DOHH2 (cell line): ENCODE measurements around the gene KRT31.

Experiments
- H3F3A ChIP-seq: fragments of 200-600 bp; sonication (generic), shearing (Covaris generic); 2 replicates; pipeline ENCODE4 v1.6.0; 2016; ENCODE audit warnings: antibody characterized with exemption, mild to moderate bottlenecking; ENCODE audit not compliant: control insufficient read depth, insufficient read depth
- H3K27ac ChIP-seq: fragments of 200-600 bp; sonication (generic); 2 replicates; pipeline ENCODE4 v1.5.1; 2014; ENCODE audit warnings: low read depth, mild to moderate bottlenecking, low read length, moderate library complexity
- H3K27me3 ChIP-seq: fragments of 200-600 bp; sonication (generic); 2 replicates; pipeline ENCODE4 v1.6.1; 2014; ENCODE audit warnings: mild to moderate bottlenecking, low read length, mixed read lengths; ENCODE audit not compliant: control insufficient read depth
- H3K36me3 ChIP-seq: fragments of 200-600 bp; sonication (generic); 2 replicates; pipeline ENCODE4 v1.6.1; 2014; ENCODE audit warnings: mild to moderate bottlenecking, low read length, moderate library complexity, mixed read lengths; ENCODE audit not compliant: control insufficient read depth
- H3K4me1 ChIP-seq: fragments of 200-600 bp; sonication (generic); 2 replicates; pipeline ENCODE4 v1.6.1; 2014; ENCODE audit warnings: mild to moderate bottlenecking, low read length, mixed read lengths; ENCODE audit not compliant: control insufficient read depth
- H3K4me2 ChIP-seq: fragments of 200-600 bp; sonication (generic); 2 replicates; pipeline ENCODE4 v1.6.0; 2014; ENCODE audit warnings: mild to moderate bottlenecking, low read length, moderate library complexity
- H3K4me3 ChIP-seq: fragments of 200-600 bp; sonication (generic); 2 replicates; pipeline ENCODE4 v1.5.1; 2014; ENCODE audit warnings: mild to moderate bottlenecking, low read length, mixed read lengths
- H3K79me2 ChIP-seq: fragments of 200-600 bp; sonication (generic); 2 replicates; pipeline ENCODE4 v1.6.1; 2014; ENCODE audit warnings: mild to moderate bottlenecking, low read length, mixed read lengths; ENCODE audit not compliant: control insufficient read depth
- H3K9me2 ChIP-seq: fragments of 200-600 bp; sonication (generic); replicated peaks from 2 replicates; pipeline ENCODE4 v1.6.1; 2014; ENCODE audit warnings: mild to moderate bottlenecking, low read length, mixed read lengths; ENCODE audit not compliant: control insufficient read depth
- H3K9me3 ChIP-seq: fragments of 200-600 bp; sonication (generic); 2 replicates; pipeline ENCODE4 v1.6.1; 2014; ENCODE audit warnings: antibody characterized with exemption, low read length, mixed read lengths; ENCODE audit not compliant: control insufficient read depth, insufficient read depth
- H4K20me1 ChIP-seq: fragments of 200-600 bp; sonication (generic); 2 replicates; pipeline ENCODE4 v1.6.0; 2014; ENCODE audit warnings: low read depth, mild to moderate bottlenecking, antibody characterized with exemption, low read length, moderate library complexity; ENCODE audit not compliant: control insufficient read depth, insufficient read depth
- CTCF ChIP-seq: fragments of 200-600 bp; sonication (generic); IDR thresholded peaks from one replicate; pipeline ENCODE4 v1.5.1; 2014; ENCODE audit warnings: antibody characterized with exemption, mild to moderate bottlenecking, low read depth, low read length; ENCODE audit not compliant: poor library complexity, severe bottlenecking
- EZH2phosphoT487 ChIP-seq: fragments of 200-600 bp; sonication (generic); IDR thresholded peaks from 2 replicates; pipeline ENCODE4 v1.6.1; 2017; ENCODE audit warnings: borderline replicate concordance, mild to moderate bottlenecking, antibody characterized with exemption, low read length, moderate library complexity, mixed read lengths

Gene KRT31

DNA sequence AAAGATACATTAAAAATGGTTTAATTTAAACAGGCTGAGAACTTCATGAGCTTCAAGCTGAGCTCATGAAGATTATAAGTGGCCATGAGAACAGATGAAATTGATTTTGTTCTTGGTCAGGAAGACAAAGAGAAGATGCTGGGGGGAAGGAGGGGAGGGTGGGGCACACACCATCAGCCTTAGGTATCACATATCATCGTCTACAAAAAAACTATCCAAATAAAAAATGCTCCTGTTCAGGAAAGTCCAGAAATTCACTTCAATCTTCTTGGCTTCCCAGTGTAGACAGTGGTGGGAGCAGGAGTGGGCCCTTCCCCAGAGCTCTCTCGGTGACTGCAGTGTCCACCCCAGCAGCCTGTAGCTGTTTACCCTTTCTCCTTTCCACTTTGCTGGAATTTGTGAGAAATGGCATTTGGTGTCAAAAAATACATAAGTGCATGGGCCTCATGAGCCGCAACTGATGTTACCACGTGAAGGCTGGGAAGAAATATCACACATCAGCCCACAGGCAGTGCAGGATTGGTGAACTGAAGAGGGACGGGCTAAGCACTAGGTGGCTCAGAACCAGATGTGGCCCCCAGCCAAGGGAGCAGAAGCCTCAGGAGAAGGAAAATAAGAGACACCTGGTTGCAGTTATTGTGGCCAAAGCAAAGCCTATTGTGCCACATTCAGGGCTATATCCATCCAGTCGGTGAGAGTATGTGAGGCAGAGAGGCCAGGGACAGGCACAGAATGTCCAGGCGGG, 20.9 kb upstream of the KRT31 start:
- Histone ChIP-seq H3K4me2 (no peak overlapping the region), H4K20me1 (no peaks in the 10 kb centered on the region), H3F3A (no peaks in the 10 kb centered on the region), H3K36me3 (no peaks in the 10 kb centered on the region), H3K9me3 (no peaks in the 10 kb centered on the region), H3K27me3 (no peaks in the 10 kb centered on the region), H3K27ac (no peak overlapping the region), H3K4me3 (no peak overlapping the region), H3K4me1 (no peaks in the 10 kb centered on the region), H3K79me2 (no peaks in the 10 kb centered on the region), H3K9me2 (no peaks in the 10 kb centered on the region)
- TF ChIP-seq CTCF = no peak
- no peak for TF ChIP-seq EZH2phosphoT487

DNA sequence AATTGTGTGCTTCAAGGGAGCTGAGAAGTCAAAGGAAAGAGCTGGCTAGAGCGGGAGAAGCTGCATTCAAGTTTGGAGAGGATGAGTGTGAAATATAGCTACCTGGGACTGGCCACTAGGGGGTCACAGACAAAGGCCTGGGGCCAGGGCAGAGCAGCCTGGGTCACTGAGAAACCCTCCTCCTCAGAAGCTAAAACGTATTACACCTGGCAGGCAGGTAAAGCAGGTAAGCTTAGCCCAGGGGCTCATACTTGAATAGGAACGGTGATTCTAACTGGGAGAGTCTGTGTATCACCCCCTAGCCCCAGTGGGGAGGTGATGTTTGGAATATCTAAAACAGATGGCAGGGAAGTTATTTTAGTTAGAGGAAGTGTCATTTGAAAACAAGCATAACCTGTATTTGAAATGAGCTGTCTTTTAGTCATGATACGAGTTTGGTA, 20.2 kb upstream of the KRT31 start:
- Histone ChIP-seq H3K36me3 (no peaks in the 10 kb centered on the region), H3K79me2 (no peaks in the 10 kb centered on the region), H4K20me1 (no peaks in the 10 kb centered on the region), H3K9me3 (no peaks in the 10 kb centered on the region), H3K4me3 (no peak overlapping the region), H3K4me2 (no peak overlapping the region), H3F3A (no peaks in the 10 kb centered on the region), H3K27ac (no peak overlapping the region), H3K4me1 (no peaks in the 10 kb centered on the region), H3K27me3 (no peaks in the 10 kb centered on the region), H3K9me2 (no peaks in the 10 kb centered on the region)
- TF ChIP-seq EZH2phosphoT487 = no peak
- TF ChIP-seq CTCF = peak; percentile 76

DNA sequence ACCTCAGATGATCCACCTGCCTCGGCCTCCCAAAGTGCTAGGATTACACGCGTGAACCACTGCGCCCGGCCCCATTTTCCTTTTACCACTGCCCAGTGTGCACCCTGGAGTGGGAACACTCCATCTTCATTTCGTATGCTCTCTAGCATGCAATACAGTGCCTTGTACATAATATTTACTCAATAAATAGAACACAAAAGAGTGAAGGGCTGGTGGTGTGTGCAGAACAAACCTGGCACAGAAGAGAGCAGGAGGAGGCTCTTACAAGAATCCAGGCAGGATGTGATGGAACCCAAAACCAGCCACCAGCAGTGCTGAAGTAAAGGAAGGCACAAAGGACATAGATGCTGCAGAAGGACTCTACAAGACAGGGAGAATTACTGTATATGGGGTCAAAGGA, 19.7 kb upstream of the KRT31 start:
- Histone ChIP-seq H3K27me3 (no peaks in the 10 kb centered on the region), H3K9me3 (no peaks in the 10 kb centered on the region), H3K4me1 (no peaks in the 10 kb centered on the region), H3K9me2 (no peaks in the 10 kb centered on the region), H3K36me3 (no peaks in the 10 kb centered on the region), H4K20me1 (no peaks in the 10 kb centered on the region), H3K4me3 (no peak overlapping the region), H3K27ac (no peak overlapping the region), H3K79me2 (no peaks in the 10 kb centered on the region), H3F3A (no peaks in the 10 kb centered on the region), H3K4me2 (no peak overlapping the region)
- TF ChIP-seq CTCF = no peak
- TF ChIP-seq EZH2phosphoT487 = no peak
